Stimulated activated CD8-positive, alpha-beta memory T cell treated with anti-CD3 and anti-CD28 coated beads, Interleukin-2, amount 100 ng/mL, for 1 hour (primary cell): ENCODE data around the gene SEPTIN7.

ENCODE experiments used
- DNase-seq, 2 donors: peaks; one replicate each; pipeline ENCODE4 v3.0.0-alpha.2; 2020; ENCODE audit warnings: low read depth in 2 of 2

Gene SEPTIN7

DNA sequence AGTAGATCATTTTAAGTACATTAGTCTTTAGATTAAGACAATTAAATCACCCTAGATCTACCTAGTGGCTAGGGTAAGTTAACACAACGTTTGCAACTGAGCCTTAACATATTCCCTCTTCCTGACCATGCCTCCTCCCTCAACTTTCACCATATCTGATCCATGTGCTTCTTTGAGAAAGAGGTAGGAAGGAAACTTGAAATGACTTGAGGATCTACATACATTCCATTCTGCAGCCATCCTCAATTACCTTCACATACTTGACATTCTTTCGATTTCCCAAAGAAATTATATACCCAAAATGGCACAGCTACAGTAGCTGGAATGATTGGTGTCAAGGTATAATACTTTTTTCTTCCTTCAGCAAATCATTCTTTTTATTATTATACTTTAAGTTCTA lies 12.9 kb upstream of the SEPTIN7 start:
- DNase-seq: no peak

DNA sequence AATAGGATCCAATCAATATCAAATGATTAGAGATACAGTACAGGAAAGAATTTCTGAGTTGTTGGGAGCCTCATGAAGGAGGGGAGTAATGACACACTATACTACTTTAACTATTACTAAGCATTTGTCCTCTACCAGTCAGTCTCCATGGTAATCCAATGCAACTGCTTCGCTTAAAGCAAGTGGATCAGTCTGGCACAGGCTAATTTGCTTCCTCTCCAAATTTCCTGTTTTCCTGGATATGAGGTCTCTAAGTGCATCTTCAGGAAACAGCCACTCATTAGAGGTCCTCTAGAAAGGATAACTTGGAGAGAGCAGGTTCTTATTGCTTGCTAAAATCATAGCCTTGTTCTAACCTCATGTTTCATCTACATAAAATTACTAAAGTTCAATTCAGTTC lies 8.4 kb upstream of the SEPTIN7 start:
- DNase-seq: no peak

DNA sequence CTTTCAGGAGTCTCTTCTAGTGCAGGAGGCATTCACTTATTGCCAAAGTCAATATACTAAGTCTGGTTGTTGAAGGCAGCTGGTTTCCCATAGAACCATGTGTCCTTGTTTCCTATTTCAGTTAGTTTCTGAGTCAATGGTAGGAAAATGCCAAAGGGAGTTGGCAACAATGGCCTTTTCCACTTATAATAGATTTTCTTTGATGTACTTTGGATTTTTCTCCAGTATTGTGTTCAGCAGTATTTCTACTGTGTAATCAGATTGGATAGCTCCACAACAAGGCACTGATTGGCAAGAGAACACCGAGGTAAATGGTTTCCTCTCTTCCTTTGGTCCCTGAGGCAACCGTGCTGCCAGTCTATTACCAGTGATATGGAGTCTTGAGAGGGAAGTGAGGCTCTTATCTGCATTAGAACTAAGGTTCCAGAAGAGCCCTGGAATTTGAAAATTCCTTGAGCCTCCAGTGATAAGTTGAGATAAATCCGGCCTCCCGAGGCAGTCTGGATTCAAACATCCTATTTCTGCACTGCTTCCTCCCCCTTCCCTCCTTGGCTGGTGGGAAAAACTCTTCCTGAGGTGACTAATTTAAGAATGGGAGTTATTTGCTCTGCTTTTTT lies 7.9 kb upstream of the SEPTIN7 start:
- DNase-seq: no peak

DNA sequence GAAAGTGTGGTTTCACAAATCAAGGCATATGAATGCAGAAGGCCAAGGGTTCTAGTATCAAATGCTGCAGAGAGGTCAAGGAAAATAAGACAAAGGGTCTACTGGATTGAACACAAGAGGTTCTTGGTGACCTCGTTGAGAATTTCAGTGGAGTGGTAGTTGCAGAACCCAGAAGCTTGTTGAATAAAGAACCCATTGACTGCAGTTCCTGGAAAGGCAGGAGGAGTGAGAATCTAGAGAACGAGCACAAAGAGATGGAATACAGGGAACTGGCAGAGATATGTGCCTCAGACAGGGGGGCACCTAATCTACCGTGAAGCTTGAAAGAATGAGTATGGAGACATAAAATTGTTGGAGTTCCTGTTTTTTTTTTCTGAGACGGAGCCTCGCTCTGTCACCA lies 3.5 kb upstream of the SEPTIN7 start:
- no peak for DNase-seq

DNA sequence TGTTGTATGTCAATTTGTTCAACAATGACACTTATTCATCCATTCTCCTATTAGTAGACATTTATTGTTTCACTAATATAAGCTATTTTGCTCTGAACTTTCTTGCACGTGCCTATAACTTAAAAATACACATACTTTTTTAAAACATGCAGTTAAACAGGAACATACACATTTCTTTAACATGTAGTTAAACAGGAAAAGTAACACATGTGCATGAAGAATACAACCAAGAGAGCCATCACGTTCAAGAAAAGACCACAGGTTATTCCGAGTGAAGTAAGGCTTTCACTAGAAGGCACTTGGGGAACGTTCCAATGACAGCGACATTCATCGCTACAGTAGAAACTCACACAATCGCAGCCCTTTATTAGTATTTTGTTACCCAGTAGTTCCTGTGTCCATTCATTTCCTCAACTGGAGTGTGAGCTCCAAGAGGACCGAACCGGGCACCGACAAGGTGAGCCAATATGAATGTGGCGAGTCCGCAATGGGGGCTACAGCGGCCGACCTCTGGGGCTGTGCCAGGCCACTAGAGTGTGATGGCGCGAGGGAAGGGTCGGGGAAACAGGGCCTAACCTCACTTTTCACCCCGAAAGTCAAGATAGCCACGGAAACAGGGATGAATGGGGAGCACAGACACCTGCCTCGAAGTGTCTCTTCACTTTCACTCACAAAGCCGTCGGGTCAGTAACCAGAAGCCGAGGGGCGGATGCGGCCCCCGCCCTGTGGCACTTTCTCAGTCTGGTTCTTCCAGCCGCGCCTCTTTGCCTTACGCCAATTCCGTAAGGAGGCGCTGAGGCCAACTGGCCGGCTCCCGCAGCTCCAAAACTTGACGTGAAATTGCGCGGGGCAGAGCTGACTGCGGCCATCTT lies 775 bp upstream of the SEPTIN7 start:
- DNase-seq: peak; percentile 59 to 69

DNA sequence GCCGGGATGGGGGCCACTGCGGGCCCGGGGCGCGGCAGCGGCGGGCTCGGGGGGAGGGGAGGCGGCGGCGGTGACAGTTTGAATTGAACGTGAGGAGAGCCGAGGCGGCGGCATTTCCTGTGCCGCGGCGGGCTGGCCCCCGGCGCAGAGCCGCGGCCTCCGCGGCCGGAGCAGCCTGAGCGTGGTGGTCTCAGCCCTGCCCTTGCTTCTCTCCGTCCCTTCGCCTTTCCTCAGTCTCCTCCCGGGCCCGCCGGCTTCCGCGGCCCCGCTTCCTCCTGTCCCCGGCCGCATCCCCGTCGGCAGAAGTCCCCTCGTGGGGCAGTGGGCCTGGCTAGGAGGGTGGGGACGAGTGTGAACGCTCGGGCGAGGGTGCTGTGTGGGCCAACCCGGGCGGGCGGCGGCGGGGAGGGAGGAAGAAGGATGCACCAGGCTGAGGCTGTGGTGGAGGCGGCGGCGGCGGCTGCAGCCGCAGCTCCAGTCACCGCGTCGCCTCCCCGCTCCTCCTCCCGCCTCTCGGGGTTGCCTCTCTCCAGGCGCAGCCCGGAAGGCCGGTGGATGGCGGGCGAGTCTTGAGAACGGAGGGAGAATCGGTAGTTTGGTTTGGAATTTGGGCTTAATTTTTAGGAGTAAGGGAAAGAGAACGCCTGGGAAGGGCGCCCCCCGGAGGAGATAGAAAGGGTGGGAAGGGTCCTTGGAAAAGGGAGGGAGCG lies 690 bp downstream of the SEPTIN7 start:
- peak; percentile 53 to 61 for DNase-seq

DNA sequence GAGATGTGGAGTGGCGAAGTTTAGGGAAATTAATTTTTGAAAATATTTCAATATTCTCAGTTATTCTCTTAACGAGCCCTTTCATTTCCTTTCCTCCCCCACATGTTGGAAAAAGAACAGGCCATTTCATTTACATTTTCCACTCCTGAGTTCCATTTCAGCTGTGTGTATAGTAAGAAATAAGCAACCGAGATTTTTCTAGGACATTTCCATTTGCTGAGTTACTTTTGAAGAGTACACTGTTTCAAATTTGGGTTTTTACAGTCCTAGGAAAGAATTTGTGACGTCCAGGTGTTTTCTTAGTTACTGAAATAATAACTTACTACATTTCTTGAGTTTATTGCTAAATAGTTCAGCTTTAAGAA lies 1.2 kb downstream of the SEPTIN7 start:
- DNase-seq: no peak

DNA sequence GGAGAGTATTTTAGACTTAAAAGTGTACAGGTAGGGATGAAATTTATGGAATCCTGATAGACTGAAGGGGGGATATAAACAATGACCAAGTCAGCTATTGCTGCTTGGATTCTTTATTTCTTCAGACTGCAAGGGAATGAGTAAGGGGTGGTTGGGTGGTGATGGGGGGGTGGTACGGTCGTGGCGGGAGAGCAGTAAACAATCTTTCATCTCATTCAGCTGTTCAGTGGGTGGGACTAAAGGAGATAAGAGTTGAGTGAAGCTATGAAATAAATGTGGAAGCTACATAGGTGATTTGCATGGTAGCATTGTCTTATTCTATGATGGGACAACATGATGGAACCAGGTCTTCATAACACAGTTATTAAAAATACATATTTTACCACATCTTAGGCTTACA lies 1.8 kb downstream of the SEPTIN7 start:
- DNase-seq: no peak

DNA sequence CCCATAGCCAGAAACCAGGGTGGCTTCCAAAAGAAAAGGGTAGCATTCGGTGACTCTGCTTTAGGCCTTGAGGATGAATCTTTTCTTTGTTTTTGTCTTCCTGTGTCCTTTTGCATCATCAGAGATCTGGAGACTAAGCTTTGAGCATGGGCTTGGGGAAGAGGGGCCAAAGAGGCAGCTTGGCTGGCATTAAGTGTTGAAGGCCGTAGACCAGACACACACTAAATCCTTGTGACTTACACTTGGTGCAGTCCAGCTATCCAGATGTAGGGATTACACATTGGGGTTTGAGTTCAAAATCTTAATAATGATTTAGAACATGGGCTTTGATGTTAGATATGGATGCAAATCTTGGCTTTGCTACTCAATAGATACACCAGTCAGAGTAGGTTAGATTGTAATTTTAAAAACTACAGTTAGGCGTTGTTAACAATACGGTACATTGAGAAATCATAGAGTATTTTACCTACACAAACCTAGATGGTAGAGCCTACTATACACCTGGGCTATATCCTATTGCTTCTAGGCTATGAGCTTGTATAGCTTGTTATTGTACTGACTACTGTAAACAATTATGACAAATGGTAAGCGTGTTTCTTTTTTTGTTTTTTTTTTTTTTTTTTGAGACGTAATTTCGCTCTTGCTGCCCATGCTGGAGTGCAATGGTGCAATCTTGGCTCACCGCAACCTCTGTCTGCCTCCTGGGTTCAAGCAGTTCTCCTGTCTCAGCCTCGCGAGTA lies 3.5 kb downstream of the SEPTIN7 start:
- no peak for DNase-seq

DNA sequence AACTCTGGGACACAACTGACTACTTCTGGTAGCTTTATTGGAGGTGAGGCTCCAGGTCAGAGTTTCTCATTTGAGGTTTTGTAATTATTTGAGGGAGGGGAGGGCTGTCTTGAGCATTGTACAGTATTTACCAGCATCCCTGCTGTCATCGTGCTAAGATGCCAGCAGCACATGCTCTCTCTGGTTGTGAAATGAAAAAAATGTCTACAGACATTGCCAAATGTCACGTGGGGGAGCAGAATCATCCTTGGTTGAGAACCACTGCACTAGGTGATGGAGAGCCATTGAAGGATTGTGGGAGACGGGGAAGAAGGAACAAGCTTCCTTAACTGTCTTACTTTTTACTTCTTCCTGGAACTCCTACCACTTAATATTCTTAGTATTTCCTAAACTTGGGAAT lies 5.0 kb downstream of the SEPTIN7 start:
- no peak for DNase-seq

DNA sequence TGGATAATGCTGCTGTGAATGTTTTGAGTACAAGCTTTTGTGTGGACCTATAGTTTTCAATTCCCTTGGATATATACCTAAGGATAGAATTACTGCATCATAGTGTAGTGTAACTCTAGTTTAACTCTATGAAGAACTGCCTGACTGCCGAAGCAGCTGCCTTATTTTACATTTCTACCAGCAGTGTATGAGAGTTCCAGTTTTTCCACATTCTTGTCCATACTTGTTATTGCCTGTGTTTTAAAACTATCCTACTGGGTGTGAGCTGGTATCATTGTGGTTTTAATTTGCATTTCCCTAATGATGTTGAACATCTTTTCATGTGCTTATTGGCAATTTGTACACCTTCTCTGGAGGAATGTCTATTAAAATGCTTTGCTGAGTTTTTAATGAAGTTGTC lies 15.7 kb downstream of the SEPTIN7 start:
- no peak for DNase-seq

DNA sequence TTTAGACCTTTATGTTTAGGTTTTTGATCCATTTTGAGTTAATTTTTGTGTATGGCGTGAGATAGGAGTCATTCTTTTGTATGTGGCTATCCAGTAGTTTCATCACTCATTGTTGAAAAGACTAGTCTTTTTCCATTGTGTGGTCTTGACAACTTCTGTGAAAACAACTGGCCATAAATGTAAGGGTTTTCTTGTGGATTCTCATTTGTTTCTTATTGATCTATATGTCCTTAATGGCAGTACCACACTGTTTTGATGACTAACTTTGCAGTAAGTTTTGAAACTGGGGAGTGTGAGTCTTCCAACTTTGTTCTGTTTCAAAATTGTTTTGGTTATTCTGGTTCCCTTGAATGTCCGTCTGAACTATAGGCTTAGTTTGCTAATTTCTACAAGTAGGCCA lies 16.3 kb downstream of the SEPTIN7 start:
- no peak for DNase-seq

DNA sequence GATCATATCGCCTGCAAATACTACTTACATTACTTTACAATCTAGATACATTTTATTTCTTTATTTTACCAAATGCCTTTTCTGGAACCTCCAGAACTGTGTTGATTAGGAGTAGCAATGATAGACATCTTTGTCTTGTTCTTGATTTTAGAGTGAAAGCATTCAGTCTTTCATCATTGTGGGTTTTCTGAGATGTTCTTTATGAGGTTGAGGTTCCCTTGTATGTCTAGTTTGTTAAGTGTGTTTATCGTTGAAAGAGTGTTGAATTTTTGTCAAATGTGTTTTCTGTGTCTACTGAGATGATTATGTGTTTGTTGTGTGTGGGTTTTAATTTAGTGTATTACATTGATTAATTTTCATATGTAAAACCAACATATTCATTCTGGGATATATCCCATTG lies 17.1 kb downstream of the SEPTIN7 start:
- DNase-seq: no peak

DNA sequence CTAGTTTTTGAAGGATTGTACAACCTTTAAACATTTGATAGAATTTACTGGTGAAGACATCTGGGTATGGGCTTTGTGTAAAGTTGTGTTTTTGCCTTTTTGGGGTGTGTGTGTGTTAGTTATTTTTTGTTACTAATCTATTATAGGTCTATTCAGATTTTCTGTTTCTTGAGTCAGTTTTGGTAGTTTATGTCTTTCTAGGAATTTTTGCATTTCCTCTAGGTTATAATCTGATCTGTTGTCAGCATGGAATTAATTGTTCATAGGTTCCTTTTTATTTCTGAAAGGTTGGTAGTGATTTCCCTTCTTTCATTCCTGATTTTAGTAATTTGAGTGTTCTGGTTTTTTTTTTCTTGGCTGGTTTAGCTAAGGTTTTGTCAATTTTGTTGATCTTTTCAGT lies 17.7 kb downstream of the SEPTIN7 start:
- DNase-seq: no peak

DNA sequence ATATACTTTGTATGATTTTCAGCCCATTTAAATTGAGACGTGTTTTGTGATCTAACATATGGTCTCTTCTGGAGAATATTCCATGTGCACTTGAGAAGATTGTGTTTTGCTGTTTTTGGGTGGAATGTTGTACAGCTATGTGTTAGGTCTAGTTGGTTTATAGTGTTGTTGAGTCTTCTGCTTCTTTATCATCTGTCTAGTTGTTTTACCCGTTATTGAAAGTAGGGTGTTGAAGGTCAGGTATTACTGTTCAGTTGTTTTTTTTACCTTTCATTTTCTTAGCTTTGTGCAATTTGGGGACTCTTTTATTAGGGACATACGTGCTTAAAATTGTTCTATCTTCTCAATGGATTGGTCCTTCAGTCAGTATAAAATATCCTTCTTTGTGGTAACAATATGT lies 18.5 kb downstream of the SEPTIN7 start:
- no peak for DNase-seq

DNA sequence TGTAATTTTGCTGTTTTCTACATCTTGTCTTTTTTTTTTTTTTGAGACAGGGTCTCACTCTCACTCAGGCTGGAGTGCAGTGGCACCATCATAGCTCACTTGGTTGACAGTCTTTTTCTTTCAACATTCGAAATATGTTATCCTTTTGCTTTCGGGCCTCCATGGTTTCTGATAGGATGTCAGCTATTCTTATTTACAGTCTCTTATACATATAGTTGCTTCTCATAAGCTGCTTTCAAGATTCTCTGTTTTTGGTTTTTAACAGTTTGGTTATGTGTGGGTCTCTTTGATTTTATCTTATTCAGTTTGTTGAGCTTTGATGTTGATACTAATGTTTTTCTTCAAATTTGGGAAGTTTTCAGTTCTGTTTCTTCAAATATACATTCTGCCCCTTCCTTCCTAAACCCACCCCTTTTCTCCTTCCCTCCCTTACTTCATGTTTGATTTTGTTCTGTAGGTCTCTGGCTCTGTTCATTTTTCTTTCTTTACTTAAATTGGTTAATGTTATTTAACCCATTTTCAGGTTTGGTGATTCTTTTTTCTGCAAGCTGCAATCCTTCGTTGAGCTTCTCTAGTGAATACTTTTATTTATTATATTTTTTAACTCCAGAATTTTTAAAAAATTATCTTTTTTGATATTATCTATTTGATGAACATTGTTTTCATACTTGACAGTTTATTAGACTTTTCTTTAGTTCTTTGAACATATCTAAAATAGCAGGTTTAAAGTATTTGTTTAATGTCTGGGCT lies 19.3 kb downstream of the SEPTIN7 start:
- no peak for DNase-seq

DNA sequence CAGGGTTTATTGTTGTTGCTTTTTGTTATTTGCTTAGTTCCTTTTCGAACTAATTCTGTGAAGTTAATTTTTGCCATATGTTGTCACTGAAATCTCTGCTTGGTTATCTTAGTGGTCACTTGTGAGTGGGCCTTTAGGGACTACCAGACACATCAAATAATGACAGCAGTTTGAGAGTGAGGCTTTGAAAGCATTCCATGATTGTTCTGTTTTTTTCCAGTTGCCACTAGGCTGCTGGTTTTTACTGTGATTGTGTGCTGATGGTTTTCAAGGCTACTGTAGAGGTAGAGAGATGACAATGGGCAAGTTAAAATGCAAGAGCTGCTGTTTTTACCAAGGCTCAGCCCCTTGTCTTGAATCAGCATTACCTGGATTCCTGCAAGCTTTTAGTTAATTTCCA lies 20.0 kb downstream of the SEPTIN7 start:
- no peak for DNase-seq

DNA sequence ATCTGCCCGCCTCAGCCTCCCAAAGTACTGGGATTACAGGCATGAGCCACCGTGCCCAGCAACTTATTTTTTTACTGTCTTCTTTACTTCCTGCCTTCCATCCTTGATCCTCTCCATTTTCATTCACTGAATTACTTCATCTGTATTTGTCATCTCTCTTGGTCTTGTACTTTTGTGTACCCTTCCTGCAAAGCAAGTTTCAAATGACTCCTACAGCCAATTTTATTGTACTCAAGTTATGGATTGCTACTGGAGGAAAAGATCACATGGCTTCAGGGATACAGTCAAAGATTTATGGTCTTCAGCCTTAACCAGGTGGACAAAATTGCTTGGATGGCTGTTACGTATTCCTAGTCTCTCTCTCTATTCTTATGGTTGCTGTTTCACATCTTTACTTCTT lies 22.6 kb downstream of the SEPTIN7 start:
- no peak for DNase-seq

DNA sequence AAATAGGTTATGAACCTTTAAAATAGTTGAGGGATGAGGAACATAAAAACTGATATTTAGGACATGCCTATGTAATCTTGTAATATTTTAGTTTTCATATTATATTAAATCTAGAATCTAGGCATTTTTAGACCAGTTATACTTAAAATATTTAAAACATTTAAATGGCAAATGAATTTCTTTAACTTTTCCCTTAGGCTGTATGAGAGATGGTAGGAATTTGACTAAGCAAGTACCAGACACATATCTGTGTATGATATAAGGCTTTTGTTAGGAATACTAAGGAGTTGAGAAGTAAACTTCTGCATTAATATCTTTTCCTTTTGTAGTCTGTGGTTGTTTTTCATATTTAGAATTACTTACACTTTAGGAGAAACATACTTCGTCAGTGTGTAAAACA lies 25.1 kb downstream of the SEPTIN7 start:
- no peak for DNase-seq

DNA sequence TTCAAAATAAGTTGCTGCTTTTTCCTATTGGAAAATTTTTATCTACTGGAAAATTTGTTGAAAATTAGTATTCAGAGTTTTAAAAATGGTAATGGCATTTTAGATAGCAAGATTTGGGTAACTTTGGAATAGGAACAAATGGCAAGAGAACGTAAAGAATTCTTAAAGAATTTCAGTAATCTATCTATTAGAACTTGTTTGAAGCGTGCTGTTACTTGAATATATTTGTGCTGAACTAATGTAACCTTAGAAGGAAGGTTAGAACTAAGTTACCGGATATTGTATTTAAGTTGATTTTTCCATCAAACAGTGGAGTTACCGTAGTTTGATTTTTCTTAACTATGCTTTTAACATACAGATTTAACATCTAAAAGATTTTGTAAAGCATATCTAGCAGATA lies 25.9 kb downstream of the SEPTIN7 start:
- no peak for DNase-seq

DNA sequence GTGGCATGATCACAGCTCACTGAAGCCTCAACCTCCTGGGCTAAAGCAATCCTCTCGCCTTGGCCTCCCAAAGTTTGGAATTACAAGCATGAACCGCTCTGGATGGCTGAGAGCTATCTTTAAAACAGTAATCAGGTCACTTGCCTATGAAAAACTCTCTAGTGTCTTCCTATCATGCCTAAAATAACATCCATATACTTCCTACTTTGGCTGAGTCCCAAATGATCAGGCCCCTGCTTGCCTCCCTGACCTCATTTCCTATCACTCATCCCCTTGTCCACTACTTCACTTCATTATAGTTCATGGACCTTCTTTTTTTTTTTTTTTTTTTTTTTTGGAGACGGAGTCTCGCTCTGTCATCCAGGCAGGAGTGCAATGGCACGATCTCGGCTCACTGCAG lies 28.0 kb downstream of the SEPTIN7 start:
- no peak for DNase-seq

DNA sequence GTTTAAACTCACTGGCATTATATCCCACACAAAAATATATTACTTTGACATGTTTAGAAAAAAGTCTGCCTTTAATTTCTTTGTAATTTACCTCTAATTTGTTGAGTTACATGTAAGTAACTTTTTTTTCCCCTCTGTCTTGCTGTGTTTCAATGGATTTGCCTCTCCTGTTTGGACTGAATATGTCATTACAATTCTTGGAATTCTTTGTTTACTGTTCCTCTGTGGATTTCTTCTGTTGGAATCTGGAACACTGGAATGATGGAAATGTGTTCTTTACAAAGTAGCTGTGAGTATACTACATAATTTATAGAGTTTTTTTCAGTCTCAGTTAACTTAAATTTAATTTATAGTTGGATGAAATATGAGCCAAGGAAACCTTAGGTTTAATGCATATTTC lies 30.4 kb downstream of the SEPTIN7 start:
- DNase-seq: no peak
